Fibroblast of lung (primary cell): ENCODE measurements around the gene TBC1D8. TPM values are rescaled to one million over a fixed set of nuclear protein-coding genes. Genes with fewer than 3 reads are reported as not detected.

Experiments used
- DNase-seq, 2 donors: peaks; one replicate each; pipeline versions ENCODE4 v3.0.0 to v3.0.0-alpha.2; 2010; ENCODE audit warnings: low read depth in 2 of 2
- H2AFZ ChIP-seq: 2 replicates; pipeline ENCODE4 v1.5.1; 2012; ENCODE audit warnings: low read length, control low read depth, inconsistent platforms
- H3K27ac ChIP-seq: 2 replicates; pipeline ENCODE4 v1.5.1; 2011; ENCODE audit warnings: low read length, control low read depth; ENCODE audit not compliant: insufficient read depth
- H3K27me3 ChIP-seq: 2 replicates; pipeline ENCODE4 v1.5.1; 2011; ENCODE audit warnings: mild to moderate bottlenecking, low read length; ENCODE audit not compliant: control insufficient read depth, insufficient read depth
- H3K36me3 ChIP-seq: 2 replicates; pipeline ENCODE4 v1.5.1; 2011; ENCODE audit warnings: low read length; ENCODE audit not compliant: control insufficient read depth, insufficient read depth
- H3K4me1 ChIP-seq: 2 replicates; pipeline ENCODE4 v1.5.1; 2011; ENCODE audit warnings: low read length; ENCODE audit not compliant: control insufficient read depth, insufficient read depth; ENCODE audit errors: extremely low read depth
- H3K4me2 ChIP-seq: 2 replicates; pipeline ENCODE4 v1.5.1; 2011; ENCODE audit warnings: low read length, control low read depth; ENCODE audit not compliant: insufficient read depth; ENCODE audit errors: extremely low read depth
- H3K4me3 ChIP-seq, 4 experiments: fragments of 200-600 bp in 1 of 4; sonication (generic) in 1 of 4; replicated peaks in 1 of 4; 2 replicates each; pipeline ENCODE4 v1.5.1; 2011 to 2016; ENCODE audit warnings: low read length in 4 of 4, low read depth in 3 of 4, mild to moderate bottlenecking in 3 of 4, control low read depth in 2 of 4, inconsistent platforms in 1 of 4, mixed read lengths in 1 of 4; ENCODE audit not compliant: insufficient read depth in 1 of 4; ENCODE audit errors: control extremely low read depth in 1 of 4
- H3K79me2 ChIP-seq: 2 replicates; pipeline ENCODE4 v1.5.1; 2012; ENCODE audit warnings: mild to moderate bottlenecking, low read length, inconsistent platforms; ENCODE audit not compliant: control insufficient read depth, insufficient read depth
- H3K9ac ChIP-seq: 2 replicates; pipeline ENCODE4 v1.5.1; 2011; ENCODE audit warnings: mild to moderate bottlenecking, low read length, control low read depth; ENCODE audit not compliant: insufficient read depth
- H3K9me3 ChIP-seq: 2 replicates; pipeline ENCODE4 v1.5.1; 2012; ENCODE audit warnings: low read depth, low read length; ENCODE audit not compliant: control insufficient read depth, insufficient read depth
- H4K20me1 ChIP-seq: 2 replicates; pipeline ENCODE4 v1.5.1; 2011; ENCODE audit warnings: low read length; ENCODE audit not compliant: control insufficient read depth, insufficient read depth; ENCODE audit errors: extremely low read depth
- CTCF ChIP-seq, 2 donors: IDR thresholded peaks in 1 of 2; conservative IDR thresholded peaks in 1 of 2; 1 replicate in 1 of 2; 2 replicates in 1 of 2; pipeline ENCODE4 v1.5.1; 2011 to 2012; ENCODE audit warnings: low read length in 2 of 2, control low read depth in 1 of 2, inconsistent platforms in 1 of 2, low read depth in 1 of 2, mild to moderate bottlenecking in 1 of 2
- EZH2 ChIP-seq: IDR thresholded peaks from 2 replicates; pipeline ENCODE4 v1.5.1; 2012; ENCODE audit warnings: low read length, control low read depth, mild to moderate bottlenecking; ENCODE audit errors: missing control alignments
- polyA plus RNA-seq, 2 donors: library from polyadenylated mRNA; depleted of rRNA in 1 of 2; stranded (reverse) in 1 of 2; unstranded in 1 of 2; fragments of >200 nt; gene quantifications; 2 replicates each; pipeline ENCODE4 v1.2.1, GENCODE V29; 2011 to 2012; ENCODE audit warnings: missing spikeins in 1 of 2
- total RNA-seq: library from RNA; depleted of rRNA; stranded (reverse); fragments of >200 nt; gene quantifications from 2 replicates; pipeline ENCODE4 v1.2.1, GENCODE V29; 2014

TBC1D8 gene
- total and polyA plus RNA-seq, 2 donors (not counting 1 experiment from before 2014, with no cell fraction given) = 3.8 to 5.4 TPM

DNA sequence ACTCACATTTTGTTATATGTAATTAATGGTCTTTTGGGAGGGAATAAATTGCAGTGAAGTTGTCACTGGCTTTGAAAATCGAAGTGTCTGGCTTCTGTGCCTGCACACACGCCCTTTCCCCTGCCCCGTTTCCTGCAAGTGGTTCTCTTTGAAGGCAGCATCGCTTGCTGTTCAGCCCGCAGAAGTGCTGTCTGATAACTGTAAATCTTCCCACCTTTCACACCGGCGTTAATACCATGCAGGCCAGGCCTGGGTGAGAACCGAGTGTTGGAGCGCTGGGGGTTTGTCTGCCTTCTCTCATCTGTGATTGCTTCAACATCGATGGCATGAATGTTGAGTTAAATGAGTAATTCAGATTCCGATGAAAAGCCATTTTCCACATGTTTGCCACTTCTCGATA is 187.0 kb downstream of the TBC1D8 start:
- no peaks in the 10 kb centered on the region for H3K79me2 ChIP-seq
- no peaks in the 10 kb centered on the region for H3K36me3 ChIP-seq
- no peak for TF ChIP-seq CTCF (conservative IDR thresholded peaks at IDR 0.05 in 1 of 2, IDR thresholded peaks at IDR 0.05 in 1 of 2; ENCODE audit: low read depth in 1 of 2, low read length in 2 of 2)
- TF ChIP-seq EZH2 = no peak
- H2AFZ ChIP-seq = no peak overlapping the region
- no peaks in the 10 kb centered on the region for H3K9me3 ChIP-seq
- no peak overlapping the region for H3K9ac ChIP-seq
- no peak for DNase-seq
- H3K4me2 ChIP-seq = no peak overlapping the region
- no peaks in the 10 kb centered on the region for H4K20me1 ChIP-seq
- no peak overlapping the region for H3K4me3 ChIP-seq
- H3K27ac ChIP-seq = no peak overlapping the region
- H3K4me1 ChIP-seq = no peaks in the 10 kb centered on the region
- no peaks in the 10 kb centered on the region for H3K27me3 ChIP-seq

- Histone ChIP-seq H3K9ac (no peak overlapping the region), H3K4me3 (no peak overlapping the region), H3K27me3 (no peaks in the 10 kb centered on the region), H3K79me2 (no peaks in the 10 kb centered on the region), H3K4me1 (peaks cover 1% of the 10 kb centered on the region), H3K4me2 (no peak overlapping the region), H3K27ac (no peak overlapping the region), H3K9me3 (no peaks in the 10 kb centered on the region), H2AFZ (no peak overlapping the region), H3K36me3 (no peaks in the 10 kb centered on the region), H4K20me1 (no peaks in the 10 kb centered on the region)
- DNase-seq = no peak
- no peak for TF ChIP-seq EZH2
- TF ChIP-seq CTCF (conservative IDR thresholded peaks at IDR 0.05 in 1 of 2, IDR thresholded peaks at IDR 0.05 in 1 of 2; ENCODE audit: low read depth in 1 of 2, low read length in 2 of 2) = no peak
Observed at GRCh38 chr2:100963026-100963375, 188.2 kb downstream of the TBC1D8 start.

DNA sequence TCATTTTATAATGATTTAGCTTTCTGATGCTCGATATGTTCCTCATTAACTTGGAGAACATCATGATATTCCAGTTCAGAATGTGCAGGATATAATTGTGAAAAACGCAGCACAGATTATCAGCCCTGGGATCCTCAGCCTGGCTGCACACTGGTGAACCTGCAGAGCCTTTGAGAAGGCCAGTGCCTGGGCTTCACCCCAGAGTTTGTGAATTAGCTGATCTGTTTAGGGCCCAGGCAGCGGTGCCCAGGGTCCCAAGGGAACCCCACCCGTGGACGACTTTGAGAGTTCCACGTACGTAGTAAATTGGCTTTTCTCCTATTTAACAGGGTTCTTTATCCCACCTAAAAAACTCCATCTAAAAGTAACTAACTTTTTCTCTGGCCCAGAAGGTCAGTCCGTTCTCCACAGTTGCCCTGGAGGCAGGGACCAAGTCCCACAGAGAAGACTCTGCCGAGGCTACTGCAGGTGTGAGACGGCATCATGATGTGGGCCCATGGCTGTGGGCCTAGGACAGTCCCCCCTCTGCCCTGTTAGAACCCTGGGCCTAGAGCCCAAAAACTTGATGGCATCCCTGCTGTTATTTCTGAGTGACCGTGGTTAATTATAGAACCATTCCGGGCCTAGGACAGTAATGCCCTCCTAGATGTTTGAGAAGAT is 188.7 kb downstream of the TBC1D8 start:
- no peak for DNase-seq
- no peak overlapping the region for H2AFZ ChIP-seq
- TF ChIP-seq EZH2 (no peak), CTCF (conservative IDR thresholded peaks at IDR 0.05 in 1 of 2, IDR thresholded peaks at IDR 0.05 in 1 of 2; ENCODE audit: low read depth in 1 of 2, low read length in 2 of 2) (no peak)
- no peak overlapping the region for H3K4me2 ChIP-seq
- H3K79me2 ChIP-seq = no peaks in the 10 kb centered on the region
- H3K9me3 ChIP-seq = no peaks in the 10 kb centered on the region
- H3K36me3 ChIP-seq = no peaks in the 10 kb centered on the region
- H3K4me1 ChIP-seq = peaks cover 3% of the 10 kb centered on the region
- H3K27me3 ChIP-seq = no peaks in the 10 kb centered on the region
- no peak overlapping the region for H3K9ac ChIP-seq
- H3K4me3 ChIP-seq = no peak overlapping the region
- H4K20me1 ChIP-seq = no peaks in the 10 kb centered on the region
- H3K27ac ChIP-seq = no peak overlapping the region
